Calu3 (cell line): ENCODE data around the gene POLR2M. TPM values are rescaled to one million over a fixed set of nuclear protein-coding genes. Genes with fewer than 3 reads are reported as not detected.

Source experiments
- BruUV-seq: library from RNA; stranded (reverse); fragments of 400-500 nt; replicated peaks from 2 replicates; lab custom pipeline; 2021; lab: Mats Ljungman, UMichigan
- CTCF ChIA-PET: fragments of 300-600 bp; sonication (Branson Sonifier 250); formaldehyde crosslinking; loops from one replicate; lab custom pipeline; 2022; ENCODE audit warnings: antibody characterized with exemption; lab: Charles Lee
- DNase-seq: peaks from one replicate; pipeline ENCODE4 v3.0.0; 2022
- H3K27ac Mint-ChIP-seq: one replicate; pipeline ENCODE4 v1.8.0; 2022; ENCODE audit warnings: mixed read lengths; ENCODE audit not compliant: unreplicated experiment
- H3K27me3 Mint-ChIP-seq: one replicate; pipeline ENCODE4 v1.8.0; 2022; ENCODE audit warnings: mixed read lengths; ENCODE audit not compliant: unreplicated experiment
- H3K36me3 Mint-ChIP-seq: one replicate; pipeline ENCODE4 v1.8.0; 2022; ENCODE audit warnings: mild to moderate bottlenecking, moderate library complexity, mixed read lengths; ENCODE audit not compliant: insufficient read depth, unreplicated experiment
- H3K4me1 Mint-ChIP-seq: one replicate; pipeline ENCODE4 v1.8.0; 2022; ENCODE audit warnings: mild to moderate bottlenecking, low read depth, mixed read lengths; ENCODE audit not compliant: unreplicated experiment
- H3K4me3 Mint-ChIP-seq: one replicate; pipeline ENCODE4 v1.8.0; 2022; ENCODE audit warnings: mild to moderate bottlenecking, low read depth, moderate library complexity, mixed read lengths; ENCODE audit not compliant: unreplicated experiment
- H3K9me3 Mint-ChIP-seq: one replicate; pipeline ENCODE4 v1.8.0; 2022; ENCODE audit warnings: low read depth, mixed read lengths; ENCODE audit not compliant: unreplicated experiment
- CTCF ChIP-seq: fragments of 200-600 bp; IDR thresholded peaks from one replicate; pipeline ENCODE4 v1.8.0; 2022; ENCODE audit warnings: antibody characterized with exemption; ENCODE audit not compliant: unreplicated experiment
- intact Hi-C: fragments of 100-400 bp; cut with micrococcal nuclease; formaldehyde crosslinking; loops from one replicate; pipeline ENCODE4 v1.10.0; 2022; ENCODE audit not compliant: unreplicated experiment
- total RNA-seq: library from RNA; stranded (reverse); gene quantifications from 2 replicates; pipeline ENCODE4 v1.2.3, GENCODE V29; 2022

The POLR2M gene
- total RNA-seq, 1 experiment from 2014 or later = 102 TPM

GRCh38 chr15:57751177-57751800 lies 44.8 kb downstream of the POLR2M start:
- intact Hi-C loops = loop anchor here (1.0 kb wide), 3 partner anchors 110 to 431 kb away; no protein-coding TSS in a partner anchor
- TF ChIP-seq CTCF = peak; percentile 40
- CTCF ChIA-PET = interaction anchor here (0.6 to 4.5 kb wide), 35 partner anchors 11 to 1278 kb away, joined by 3 to 84 read pairs (median 4); partner anchors contain the start of genes ALDH1A2 and POLR2M
- peak; percentile 37 for DNase-seq
- no TSS peak for BruUV-seq
- Mint-ChIP-seq H3K9me3 (no peaks in the 10 kb centered on the region), H3K4me1 (no peaks in the 10 kb centered on the region), H3K27me3 (no peaks in the 10 kb centered on the region), H3K36me3 (no peaks in the 10 kb centered on the region), H3K27ac (no peak overlapping the region), H3K4me3 (no peak overlapping the region)

GRCh38 chr15:57752436-57752835 lies 45.9 kb downstream of the POLR2M start:
- no TSS peak for BruUV-seq
- no peaks in the 10 kb centered on the region for H3K27me3 Mint-ChIP-seq
- no peak overlapping the region for H3K4me3 Mint-ChIP-seq
- intact Hi-C loops = no loop called here
- H3K27ac Mint-ChIP-seq = no peak overlapping the region
- H3K9me3 Mint-ChIP-seq = no peaks in the 10 kb centered on the region
- H3K4me1 Mint-ChIP-seq = no peaks in the 10 kb centered on the region
- DNase-seq = no peak
- TF ChIP-seq CTCF = peak; percentile 37
- H3K36me3 Mint-ChIP-seq = no peaks in the 10 kb centered on the region
- CTCF ChIA-PET = interaction anchor here (4.5 kb wide), 1 partner anchor 108 kb away, joined by 84 read pairs; no protein-coding TSS in a partner anchor

- H3K9me3 Mint-ChIP-seq = no peaks in the 10 kb centered on the region
- TF ChIP-seq CTCF = no peak
- H3K36me3 Mint-ChIP-seq = no peaks in the 10 kb centered on the region
- no peak overlapping the region for H3K4me3 Mint-ChIP-seq
- intact Hi-C loops = no loop called here
- CTCF ChIA-PET = no interaction called here
- DNase-seq = no peak
- H3K27me3 Mint-ChIP-seq = no peaks in the 10 kb centered on the region
- H3K27ac Mint-ChIP-seq = no peak overlapping the region
- no TSS peak for BruUV-seq
- H3K4me1 Mint-ChIP-seq = no peaks in the 10 kb centered on the region
Observed at GRCh38 chr15:57752840-57753239, 46.3 kb downstream of the POLR2M start.

GRCh38 chr15:57756466-57756865 lies 50.0 kb downstream of the POLR2M start:
- no peak overlapping the region for H3K27ac Mint-ChIP-seq
- TF ChIP-seq CTCF = no peak
- no peak for DNase-seq
- no peaks in the 10 kb centered on the region for H3K27me3 Mint-ChIP-seq
- H3K4me3 Mint-ChIP-seq = no peak overlapping the region
- intact Hi-C loops = no loop called here
- no TSS peak for BruUV-seq
- H3K4me1 Mint-ChIP-seq = no peaks in the 10 kb centered on the region
- H3K9me3 Mint-ChIP-seq = no peaks in the 10 kb centered on the region
- CTCF ChIA-PET = no interaction called here
- H3K36me3 Mint-ChIP-seq = no peaks in the 10 kb centered on the region
